ENCODE results near the gene PLEKHA5. TPM values are rescaled to one million over a fixed set of nuclear protein-coding genes. Genes with fewer than 3 reads are reported as not detected.

Gene PLEKHA5
- total and polyA plus RNA-seq, 2 donors from 2014 or later: 26.6 to 52.9 TPM

GRCh38 chr12:19183121-19183838 is 53.7 kb downstream of the PLEKHA5 start:
- Histone ChIP-seq H3K9me3 (ENCODE audit: control insufficient read depth in 2 of 3, insufficient read depth in 1 of 3, low read length in 3 of 3) (no peaks in the 10 kb centered on the region), H3K4me1 (ENCODE audit: control insufficient read depth in 2 of 3, insufficient read depth in 2 of 3, low read depth in 1 of 3, low read length in 3 of 3) (peaks cover 0 to 28% (median 4%) of the 10 kb centered on the region in 3 donors), H3K4me3 (ENCODE audit: low read length in 3 of 3) (no peak overlapping the region), H3K27me3 (ENCODE audit: control insufficient read depth, insufficient read depth, low read length) (no peaks in the 10 kb centered on the region), H3K9ac (ENCODE audit: low read length in 3 of 3) (peak overlapping the region in 1 of 3 donors; percentile 30), H3K27ac (ENCODE audit: low read depth in 2 of 2, low read length in 2 of 2) (no peak overlapping the region), H3K36me3 (ENCODE audit: control insufficient read depth in 2 of 3, insufficient read depth in 3 of 3, low read length in 3 of 3) (no peaks in the 10 kb centered on the region)
- FAIRE-seq (no peak), DNase-seq (peak in 1 of 5 donors; percentile 31)
- peak; percentile 15 for TF ChIP-seq CTCF (IDR thresholded peaks at IDR 0.05; ENCODE audit: borderline replicate concordance, extremely low read depth, insufficient read depth)
- intact Hi-C loops (cut with DNase I): no loop called here

GRCh38 chr12:19185262-19185929 is 55.9 kb downstream of the PLEKHA5 start:
- H3K4me3 ChIP-seq (ENCODE audit: low read length in 3 of 3): no peak overlapping the region
- intact Hi-C loops (cut with DNase I): no loop called here
- peaks cover 3 to 32% (median 10%) of the 10 kb centered on the region in 3 donors for H3K4me1 ChIP-seq (ENCODE audit: control insufficient read depth in 2 of 3, insufficient read depth in 2 of 3, low read depth in 1 of 3, low read length in 3 of 3)
- H3K27ac ChIP-seq (ENCODE audit: low read depth in 2 of 2, low read length in 2 of 2): no peak overlapping the region
- H3K9me3 ChIP-seq (ENCODE audit: control insufficient read depth in 2 of 3, insufficient read depth in 1 of 3, low read length in 3 of 3): no peaks in the 10 kb centered on the region
- H3K36me3 ChIP-seq (ENCODE audit: control insufficient read depth in 2 of 3, insufficient read depth in 3 of 3, low read length in 3 of 3): no peaks in the 10 kb centered on the region
- TF ChIP-seq CTCF (IDR thresholded peaks at IDR 0.05; ENCODE audit: borderline replicate concordance, extremely low read depth, insufficient read depth): no peak
- DNase-seq (no peak), FAIRE-seq (no peak)
- no peaks in the 10 kb centered on the region for H3K27me3 ChIP-seq (ENCODE audit: control insufficient read depth, insufficient read depth, low read length)
- H3K9ac ChIP-seq (ENCODE audit: low read length in 3 of 3): no peak overlapping the region

DNA sequence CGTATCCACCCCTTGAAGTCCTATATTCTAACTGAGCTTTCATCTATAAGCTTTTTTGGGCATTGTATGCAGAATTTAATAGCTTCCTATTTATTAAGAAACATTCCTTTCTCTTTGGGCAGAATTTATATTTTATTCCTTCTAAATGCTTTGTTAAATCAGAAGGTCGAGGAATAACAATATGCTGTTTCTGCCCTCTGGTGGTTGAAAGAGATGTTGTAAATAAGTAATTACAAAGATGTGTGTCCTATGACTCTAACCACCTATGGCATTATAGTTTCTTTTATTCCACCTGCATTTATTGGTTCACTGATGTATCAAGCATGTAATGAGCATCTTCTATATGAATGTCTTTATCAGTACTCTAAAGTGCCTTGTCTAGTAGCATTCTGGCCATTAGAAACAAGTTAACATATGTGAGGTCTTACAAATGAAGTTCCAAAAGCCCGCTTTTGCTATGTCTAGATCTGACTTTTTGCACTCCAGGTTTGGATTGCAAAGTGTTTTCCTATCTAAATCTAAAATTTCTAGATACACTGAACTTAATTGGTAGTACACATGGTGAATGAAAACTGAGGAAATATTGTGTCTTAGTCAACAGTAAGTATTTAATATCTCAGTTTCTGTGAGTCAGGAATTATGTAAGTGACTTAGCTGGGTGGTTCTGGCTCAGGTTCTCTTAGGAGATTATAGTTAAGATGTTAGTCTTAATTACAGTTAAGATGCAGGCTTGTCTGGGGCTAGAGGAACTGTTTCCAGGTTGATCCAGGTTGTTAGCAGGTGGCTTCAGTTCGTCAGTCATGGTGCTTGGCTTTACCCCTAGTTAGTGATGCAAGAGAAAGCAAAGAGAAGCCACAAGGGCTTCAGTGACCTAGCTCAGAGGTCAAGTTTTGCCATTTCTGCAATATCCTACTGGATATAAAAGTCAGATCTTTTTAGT is 57.5 kb downstream of the PLEKHA5 start:
- peak in 2 of 5 donors; percentile 69 to 76 for DNase-seq
- H3K9ac ChIP-seq (ENCODE audit: low read length in 3 of 3): no peak overlapping the region
- H3K27me3 ChIP-seq (ENCODE audit: control insufficient read depth, insufficient read depth, low read length): no peaks in the 10 kb centered on the region
- no peaks in the 10 kb centered on the region for H3K36me3 ChIP-seq (ENCODE audit: control insufficient read depth in 2 of 3, insufficient read depth in 3 of 3, low read length in 3 of 3)
- peaks cover 6 to 41% (median 15%) of the 10 kb centered on the region in 3 donors for H3K4me1 ChIP-seq (ENCODE audit: control insufficient read depth in 2 of 3, insufficient read depth in 2 of 3, low read depth in 1 of 3, low read length in 3 of 3)
- H3K27ac ChIP-seq (ENCODE audit: low read depth in 2 of 2, low read length in 2 of 2): peak overlapping the region in 1 of 2 donors; percentile 19
- intact Hi-C loops (cut with DNase I): no loop called here
- FAIRE-seq: peak; percentile 76
- peak; percentile 65 for TF ChIP-seq CTCF (IDR thresholded peaks at IDR 0.05; ENCODE audit: borderline replicate concordance, extremely low read depth, insufficient read depth)
- no peaks in the 10 kb centered on the region for H3K9me3 ChIP-seq (ENCODE audit: control insufficient read depth in 2 of 3, insufficient read depth in 1 of 3, low read length in 3 of 3)
- H3K4me3 ChIP-seq (ENCODE audit: low read length in 3 of 3): no peak overlapping the region

All from kidney (tissue), 14 donors.